Omental fat pad (tissue), 4 donors: Measurements from ENCODE around the gene SUSD1. TPM values are rescaled to one million over a fixed set of nuclear protein-coding genes. Genes with fewer than 3 reads are reported as not detected.

Experiments used
- ATAC-seq: fragments of 150-250 bp; one replicate; pipeline ENCODE4 v1.9.1; 2016; ENCODE audit warnings: mild to moderate bottlenecking, moderate library complexity; ENCODE audit not compliant: low FRiP score
- DNase-seq: peaks from one replicate; pipeline ENCODE4 v3.0.0-alpha.2; 2019; ENCODE audit warnings: low spot score
- CTCF ChIP-seq, 3 donors: fragments of 450-650 bp; IDR thresholded peaks; one replicate each; pipeline ENCODE4 v1.5.1; 2016 to 2017; ENCODE audit warnings: antibody characterized with exemption in 3 of 3, mild to moderate bottlenecking in 3 of 3, moderate library complexity in 2 of 3
- total RNA-seq, 4 donors: library from RNA; depleted of rRNA; stranded (reverse); fragments of >200 nt; gene quantifications; one replicate each; pipeline ENCODE4 v1.1.0, GENCODE V29; 2016

SUSD1 gene
- total RNA-seq, 4 donors from 2014 or later: 12.0 to 23.2 (median 15.4) TPM

- ATAC-seq (no peak), DNase-seq (no peak)
- no peak for TF ChIP-seq CTCF (IDR thresholded peaks at IDR 0.05)
Observed at GRCh38 chr9:112009656-112010055, 165.4 kb downstream of the SUSD1 start.

GRCh38 chr9:112007575-112008240, 167.4 kb downstream of the SUSD1 start:
- DNase-seq: no peak
- TF ChIP-seq CTCF (IDR thresholded peaks at IDR 0.05): no peak
- no peak for ATAC-seq

- TF ChIP-seq CTCF (IDR thresholded peaks at IDR 0.05): no peak
- DNase-seq (no peak), ATAC-seq (no peak)
Observed at GRCh38 chr9:112006361-112007020, 168.6 kb downstream of the SUSD1 start.

- DNase-seq (no peak), ATAC-seq (no peak)
- no peak for TF ChIP-seq CTCF (IDR thresholded peaks at IDR 0.05)
Observed at GRCh38 chr9:112005939-112006338, 169.2 kb downstream of the SUSD1 start.

GRCh38 chr9:112003538-112003937, 171.6 kb downstream of the SUSD1 start:
- DNase-seq (no peak), ATAC-seq (no peak)
- TF ChIP-seq CTCF (IDR thresholded peaks at IDR 0.05): no peak

GRCh38 chr9:112002847-112003457, 172.1 kb downstream of the SUSD1 start:
- no peak for DNase-seq
- ATAC-seq: no peak

More at GRCh38 chr9:112002847-112003457, 172.1 kb downstream of the SUSD1 start:
- no peak for TF ChIP-seq CTCF (IDR thresholded peaks at IDR 0.05)
